Measurements from ENCODE around the gene ZCCHC7.
"Not testable (repeated sequence)": the region's sequence is repeated elsewhere in the genome, so short reads cannot be mapped to it uniquely, and the experiment has no call there.

DNA sequence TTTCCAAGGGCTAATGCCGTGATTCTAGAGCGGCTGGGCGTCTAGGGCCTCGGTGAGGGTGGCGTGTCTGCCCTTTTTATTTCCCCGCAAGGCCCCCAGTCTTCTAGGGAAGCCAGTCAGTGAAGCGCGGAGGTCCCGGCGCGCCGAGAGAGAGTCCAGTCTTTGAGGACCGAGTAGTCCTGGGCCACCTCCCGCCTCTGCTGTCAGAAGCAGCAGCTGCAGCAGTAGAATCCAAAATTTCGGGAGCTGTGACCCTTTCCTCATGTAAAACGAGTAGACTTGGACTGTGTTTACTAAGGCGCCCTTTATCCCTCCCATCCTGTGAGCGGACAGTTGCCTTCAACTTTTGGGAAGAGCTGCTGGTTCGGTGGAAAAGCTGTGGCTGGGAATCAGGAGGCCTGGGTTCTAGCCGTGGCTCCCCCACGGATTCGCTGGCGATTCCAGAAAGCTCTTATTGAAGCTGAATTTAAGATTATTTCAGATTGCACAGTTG is 515 bp downstream of the ZCCHC7 start:
- TF ChIP-seq, protein P1, sequence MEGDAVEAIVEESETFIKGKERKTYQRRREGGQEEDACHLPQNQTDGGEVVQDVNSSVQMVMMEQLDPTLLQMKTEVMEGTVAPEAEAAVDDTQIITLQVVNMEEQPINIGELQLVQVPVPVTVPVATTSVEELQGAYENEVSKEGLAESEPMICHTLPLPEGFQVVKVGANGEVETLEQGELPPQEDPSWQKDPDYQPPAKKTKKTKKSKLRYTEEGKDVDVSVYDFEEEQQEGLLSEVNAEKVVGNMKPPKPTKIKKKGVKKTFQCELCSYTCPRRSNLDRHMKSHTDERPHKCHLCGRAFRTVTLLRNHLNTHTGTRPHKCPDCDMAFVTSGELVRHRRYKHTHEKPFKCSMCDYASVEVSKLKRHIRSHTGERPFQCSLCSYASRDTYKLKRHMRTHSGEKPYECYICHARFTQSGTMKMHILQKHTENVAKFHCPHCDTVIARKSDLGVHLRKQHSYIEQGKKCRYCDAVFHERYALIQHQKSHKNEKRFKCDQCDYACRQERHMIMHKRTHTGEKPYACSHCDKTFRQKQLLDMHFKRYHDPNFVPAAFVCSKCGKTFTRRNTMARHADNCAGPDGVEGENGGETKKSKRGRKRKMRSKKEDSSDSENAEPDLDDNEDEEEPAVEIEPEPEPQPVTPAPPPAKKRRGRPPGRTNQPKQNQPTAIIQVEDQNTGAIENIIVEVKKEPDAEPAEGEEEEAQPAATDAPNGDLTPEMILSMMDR (conservative IDR thresholded peaks at IDR 0.05) = not testable (repeated sequence)
- not testable (repeated sequence) for TF ChIP-seq ZFX (IDR thresholded peaks at IDR 0.05)

Measured in C4-2B (cell line).